GM12864 (cell line): Measurements from ENCODE around the gene LDLRAD3.

Source experiments
- DNase-seq: peaks from one replicate; pipeline ENCODE4 v3.0.0-alpha.2; 2011; ENCODE audit warnings: low read depth
- H3K4me3 ChIP-seq: 2 replicates; pipeline ENCODE4 v1.5.1; 2011; ENCODE audit warnings: mild to moderate bottlenecking, low read depth, low read length, control low read depth
- TF ChIP-seq, protein P1 (sequence below): IDR thresholded peaks from 2 replicates; pipeline ENCODE4 v1.5.1; 2011; ENCODE audit warnings: low read depth, mild to moderate bottlenecking, moderate library complexity, low read length, control low read depth, inconsistent platforms; ENCODE audit errors: missing control alignments

Gene LDLRAD3

DNA sequence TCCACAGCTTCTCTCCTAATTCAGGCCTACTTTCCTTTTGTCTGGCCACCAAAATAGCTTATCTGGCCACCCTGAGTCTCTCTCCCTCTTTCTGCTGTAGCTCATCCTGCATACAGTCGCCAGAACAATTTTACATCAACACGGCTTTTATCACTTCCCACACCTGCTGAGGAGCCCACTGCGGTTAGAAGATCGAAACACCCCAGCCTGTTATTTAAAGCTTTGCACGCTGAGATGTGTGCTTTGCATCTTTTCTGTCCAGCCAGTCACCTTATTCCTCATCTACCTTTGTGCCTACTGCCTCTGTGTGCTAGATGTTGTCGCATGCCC is 249.4 kb downstream of the LDLRAD3 start:
- no peak for DNase-seq
- TF ChIP-seq, protein P1, sequence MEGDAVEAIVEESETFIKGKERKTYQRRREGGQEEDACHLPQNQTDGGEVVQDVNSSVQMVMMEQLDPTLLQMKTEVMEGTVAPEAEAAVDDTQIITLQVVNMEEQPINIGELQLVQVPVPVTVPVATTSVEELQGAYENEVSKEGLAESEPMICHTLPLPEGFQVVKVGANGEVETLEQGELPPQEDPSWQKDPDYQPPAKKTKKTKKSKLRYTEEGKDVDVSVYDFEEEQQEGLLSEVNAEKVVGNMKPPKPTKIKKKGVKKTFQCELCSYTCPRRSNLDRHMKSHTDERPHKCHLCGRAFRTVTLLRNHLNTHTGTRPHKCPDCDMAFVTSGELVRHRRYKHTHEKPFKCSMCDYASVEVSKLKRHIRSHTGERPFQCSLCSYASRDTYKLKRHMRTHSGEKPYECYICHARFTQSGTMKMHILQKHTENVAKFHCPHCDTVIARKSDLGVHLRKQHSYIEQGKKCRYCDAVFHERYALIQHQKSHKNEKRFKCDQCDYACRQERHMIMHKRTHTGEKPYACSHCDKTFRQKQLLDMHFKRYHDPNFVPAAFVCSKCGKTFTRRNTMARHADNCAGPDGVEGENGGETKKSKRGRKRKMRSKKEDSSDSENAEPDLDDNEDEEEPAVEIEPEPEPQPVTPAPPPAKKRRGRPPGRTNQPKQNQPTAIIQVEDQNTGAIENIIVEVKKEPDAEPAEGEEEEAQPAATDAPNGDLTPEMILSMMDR = no peak
- H3K4me3 ChIP-seq = no peak overlapping the region

GRCh38 chr11:36193721-36194120 is 249.9 kb downstream of the LDLRAD3 start:
- TF ChIP-seq, protein P1 = no peak
- H3K4me3 ChIP-seq = no peak overlapping the region

DNA sequence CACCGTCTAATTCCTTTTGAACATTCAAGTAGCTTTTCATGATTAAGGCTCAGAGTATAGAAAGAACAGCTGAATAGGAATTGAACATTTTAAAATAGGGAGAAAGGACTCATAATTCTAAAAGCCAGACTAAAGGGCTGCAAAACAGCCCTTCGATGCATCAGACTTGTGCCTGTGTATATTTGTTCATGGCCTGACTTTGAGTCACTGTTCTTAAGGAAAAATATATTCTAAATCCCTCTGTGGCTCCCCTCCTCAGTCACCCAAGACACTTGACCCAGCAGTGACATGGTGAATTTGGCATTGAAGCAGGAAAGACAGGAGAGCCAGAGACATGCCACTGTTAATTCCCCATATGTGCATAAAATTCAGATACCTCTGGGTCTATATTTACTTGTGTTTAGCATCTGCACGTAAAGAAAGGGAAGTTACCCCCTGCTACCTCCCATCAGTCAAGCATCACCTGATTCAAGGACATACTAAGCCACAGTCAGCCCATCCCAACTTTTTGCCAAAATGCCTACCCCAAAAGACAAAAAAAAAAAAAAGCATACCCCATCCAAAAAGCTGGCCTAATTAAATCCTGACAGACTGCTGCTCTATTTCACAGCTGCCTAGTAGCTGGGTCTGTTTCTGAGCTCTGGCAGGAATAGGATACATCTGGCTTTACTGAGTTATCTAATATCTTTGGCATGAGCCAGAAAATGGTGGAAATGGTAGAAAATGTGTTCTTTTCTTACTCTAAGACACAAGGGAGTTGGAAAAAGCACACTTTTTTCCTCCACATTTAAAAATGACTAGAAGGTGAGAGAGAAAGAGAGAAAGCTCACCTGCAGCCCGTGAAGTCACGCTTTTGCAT is 251.9 kb downstream of the LDLRAD3 start:
- H3K4me3 ChIP-seq = no peak overlapping the region
- TF ChIP-seq, protein P1 = no peak
- DNase-seq = no peak

More at GRCh38 chr11:36193721-36194120, 249.9 kb downstream of the LDLRAD3 start:
- no peak for DNase-seq

- no peak overlapping the region for H3K4me3 ChIP-seq
- TF ChIP-seq, protein P1 = no peak
- no peak for DNase-seq
Observed at GRCh38 chr11:36196411-36196998, 252.6 kb downstream of the LDLRAD3 start.

- no peak for DNase-seq
- TF ChIP-seq, protein P1 = no peak
- H3K4me3 ChIP-seq = no peak overlapping the region
Observed at GRCh38 chr11:36201411-36201810, 257.5 kb downstream of the LDLRAD3 start.

- DNase-seq = no peak
- TF ChIP-seq, protein P1 = no peak
- H3K4me3 ChIP-seq = no peak overlapping the region
Observed at GRCh38 chr11:36205536-36205935, 261.7 kb downstream of the LDLRAD3 start.

DNA sequence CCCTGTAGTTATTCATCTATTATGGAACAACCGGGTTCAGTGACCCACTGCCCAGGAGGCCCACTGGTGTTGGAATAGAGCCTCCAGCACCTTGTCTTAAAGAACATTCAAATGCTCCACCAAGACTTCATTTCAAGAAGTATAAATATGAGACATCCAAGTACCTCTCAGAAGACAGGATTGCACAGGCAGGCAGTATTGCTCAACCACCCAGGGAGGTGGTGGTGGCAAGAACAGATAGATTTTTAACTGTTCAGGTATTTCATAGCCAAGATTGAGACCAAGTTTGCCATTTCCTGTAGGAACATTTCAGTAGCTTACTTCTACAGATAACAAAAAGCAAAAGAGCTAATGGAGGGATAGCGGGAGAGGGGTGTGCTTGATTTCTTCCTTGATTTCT is 266.7 kb downstream of the LDLRAD3 start:
- TF ChIP-seq, protein P1 = no peak
- no peak for DNase-seq
- H3K4me3 ChIP-seq = no peak overlapping the region
